GM15510 (cell line): ENCODE results near the gene AJM1.

ENCODE experiments used
- POLR2A ChIP-seq: IDR thresholded peaks from 3 replicates; pipeline ENCODE4 v1.6.1; 2011; ENCODE audit warnings: borderline replicate concordance; ENCODE audit not compliant: insufficient read length; ENCODE audit errors: extremely low read depth

The AJM1 gene

DNA sequence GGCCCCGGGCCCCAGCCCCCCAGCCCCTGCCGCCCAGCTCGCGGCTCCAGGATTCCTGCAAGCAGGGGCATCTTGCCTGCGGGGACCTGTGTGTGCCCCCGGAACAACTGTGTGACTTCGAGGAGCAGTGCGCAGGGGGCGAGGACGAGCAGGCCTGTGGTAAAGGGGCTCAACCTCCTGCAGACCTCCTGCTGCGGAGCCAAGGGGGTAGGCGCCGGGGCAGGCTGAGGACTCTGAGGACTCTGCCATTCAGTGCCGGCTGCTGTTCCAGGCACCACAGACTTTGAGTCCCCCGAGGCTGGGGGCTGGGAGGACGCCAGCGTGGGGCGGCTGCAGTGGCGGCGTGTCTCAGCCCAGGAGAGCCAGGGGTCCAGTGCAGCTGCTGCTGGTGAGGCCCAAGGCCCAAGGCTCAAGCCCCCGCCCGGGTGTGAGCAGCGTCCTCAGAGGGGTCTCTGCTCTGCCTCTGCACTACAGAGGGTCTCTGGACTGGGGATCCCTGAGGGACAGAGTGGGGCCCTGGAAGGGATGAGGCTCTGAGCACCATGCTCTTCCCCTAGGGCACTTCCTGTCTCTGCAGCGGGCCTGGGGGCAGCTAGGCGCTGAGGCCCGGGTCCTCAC lies 13.3 kb downstream of the AJM1 start:
- TF ChIP-seq POLR2A = no peak

DNA sequence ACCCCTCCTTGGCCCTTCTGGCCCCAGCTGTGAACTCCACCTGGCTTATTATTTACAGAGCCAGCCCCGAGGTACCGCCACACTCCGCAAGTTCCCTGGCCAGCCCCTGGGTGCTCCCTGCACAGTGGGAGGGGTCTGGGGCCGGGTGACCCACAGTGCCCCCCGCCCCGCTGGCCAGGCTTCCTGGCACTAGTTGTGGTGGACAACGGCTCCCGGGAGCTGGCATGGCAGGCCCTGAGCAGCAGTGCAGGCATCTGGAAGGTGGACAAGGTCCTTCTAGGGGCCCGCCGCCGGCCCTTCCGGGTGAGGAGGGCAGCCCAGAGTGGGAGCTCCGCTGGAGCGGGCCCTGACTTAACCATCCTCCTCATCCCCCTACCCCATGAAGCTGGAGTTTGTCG lies 13.8 kb downstream of the AJM1 start:
- TF ChIP-seq POLR2A = no peak

DNA sequence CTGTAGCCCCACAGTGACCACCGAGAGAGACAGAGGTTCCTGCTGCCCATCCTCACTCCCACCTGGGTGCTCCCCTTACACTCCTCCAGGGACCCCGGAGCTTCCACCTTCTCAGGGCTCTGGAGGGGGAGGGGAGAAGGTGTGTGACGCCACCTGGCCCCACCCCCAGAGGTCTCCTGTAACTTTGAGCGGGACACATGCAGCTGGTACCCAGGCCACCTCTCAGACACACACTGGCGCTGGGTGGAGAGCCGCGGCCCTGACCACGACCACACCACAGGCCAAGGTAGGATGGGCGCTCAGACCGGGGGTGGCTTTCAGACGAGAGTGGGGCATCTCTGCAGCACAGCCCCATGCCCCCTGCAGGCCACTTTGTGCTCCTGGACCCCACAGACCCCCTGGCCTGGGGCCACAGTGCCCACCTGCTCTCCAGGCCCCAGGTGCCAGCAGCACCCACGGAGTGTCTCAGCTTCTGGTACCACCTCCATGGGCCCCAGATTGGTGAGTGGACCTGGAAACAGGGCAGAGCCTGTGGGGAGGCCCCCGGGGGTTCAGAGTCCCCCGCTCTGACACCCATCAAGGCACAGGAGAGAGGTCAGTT lies 14.4 kb downstream of the AJM1 start:
- TF ChIP-seq POLR2A = no peak

- TF ChIP-seq POLR2A = no peak
Observed at GRCh38 chr9:136857166-136857565, 14.9 kb downstream of the AJM1 start.

- peak; percentile 8 for TF ChIP-seq POLR2A
Observed at GRCh38 chr9:136857581-136858412, 15.5 kb downstream of the AJM1 start.

DNA sequence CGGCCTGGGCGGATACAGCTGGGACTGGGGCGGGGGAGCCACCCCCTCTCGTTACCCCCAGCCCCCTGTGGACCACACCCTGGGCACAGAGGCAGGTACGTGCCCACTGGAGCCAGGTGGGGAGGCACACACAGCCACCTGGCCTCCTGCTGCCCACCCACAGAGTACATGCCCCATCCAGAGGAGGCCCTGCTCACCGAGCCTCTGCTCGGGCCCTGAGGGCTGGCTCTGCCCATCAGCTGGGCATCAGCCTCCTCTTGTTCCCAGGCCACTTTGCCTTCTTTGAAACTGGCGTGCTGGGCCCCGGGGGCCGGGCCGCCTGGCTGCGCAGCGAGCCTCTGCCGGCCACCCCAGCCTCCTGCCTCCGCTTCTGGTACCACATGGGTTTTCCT lies 16.2 kb downstream of the AJM1 start:
- TF ChIP-seq POLR2A = no peak

DNA sequence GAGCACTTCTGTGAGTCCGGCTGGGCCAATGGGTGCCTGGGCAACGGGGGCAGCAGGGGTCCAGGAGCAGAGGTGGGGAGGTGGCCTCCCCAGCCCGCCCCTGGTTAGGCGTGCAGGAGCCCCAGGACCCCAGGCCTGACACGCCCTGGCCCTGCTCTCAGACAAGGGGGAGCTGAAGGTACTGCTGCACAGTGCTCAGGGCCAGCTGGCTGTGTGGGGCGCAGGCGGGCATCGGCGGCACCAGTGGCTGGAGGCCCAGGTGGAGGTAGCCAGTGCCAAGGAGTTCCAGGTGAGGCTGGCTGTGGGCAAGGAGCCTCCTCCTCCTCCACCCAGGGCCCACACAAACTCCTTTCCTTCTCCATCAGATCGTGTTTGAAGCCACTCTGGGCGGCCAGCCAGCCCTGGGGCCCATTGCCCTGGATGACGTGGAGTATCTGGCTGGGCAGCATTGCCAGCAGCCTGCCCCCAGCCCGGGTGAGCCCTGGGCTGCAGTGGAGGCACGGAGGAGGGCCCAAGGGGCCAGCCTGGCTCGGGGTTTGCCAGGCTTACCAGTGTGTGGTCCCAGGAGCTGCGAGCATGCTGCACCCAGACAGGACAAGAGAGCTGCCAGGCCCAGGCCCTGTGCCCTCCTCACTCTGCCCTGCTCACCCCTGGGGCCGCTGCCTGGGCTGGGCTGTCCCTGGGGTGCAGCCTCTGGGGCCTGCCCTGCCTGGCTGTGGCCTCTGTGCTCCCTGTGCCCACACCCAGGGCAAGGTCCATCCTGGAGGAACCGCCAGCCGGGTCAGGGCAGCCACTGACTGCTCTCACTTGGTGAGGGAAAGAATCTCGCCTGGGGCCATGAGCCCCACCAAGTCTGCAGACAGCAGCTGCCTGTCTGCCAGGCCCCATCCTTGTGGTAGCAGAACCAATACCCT lies 16.8 kb downstream of the AJM1 start:
- no peak for TF ChIP-seq POLR2A

DNA sequence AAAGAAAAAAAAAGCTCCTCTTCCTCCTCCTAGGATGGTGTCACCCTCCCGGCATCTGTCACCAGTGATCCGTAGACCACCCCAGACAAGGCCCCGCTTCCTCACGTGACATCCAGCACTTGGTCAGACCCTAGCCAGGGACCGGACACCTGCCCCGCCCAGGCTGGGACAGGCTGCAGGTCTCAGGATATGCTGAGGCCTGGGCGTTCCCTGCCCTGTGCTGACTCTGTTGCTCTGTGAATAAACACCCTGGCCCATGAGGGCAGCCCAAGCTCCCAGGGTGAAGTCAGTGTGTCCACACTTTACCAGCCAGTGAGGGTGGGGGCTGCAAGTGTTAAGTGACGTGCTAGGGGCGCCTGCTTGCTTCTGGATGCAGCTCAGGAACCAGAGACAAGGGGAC lies 18.3 kb downstream of the AJM1 start:
- TF ChIP-seq POLR2A = no peak

DNA sequence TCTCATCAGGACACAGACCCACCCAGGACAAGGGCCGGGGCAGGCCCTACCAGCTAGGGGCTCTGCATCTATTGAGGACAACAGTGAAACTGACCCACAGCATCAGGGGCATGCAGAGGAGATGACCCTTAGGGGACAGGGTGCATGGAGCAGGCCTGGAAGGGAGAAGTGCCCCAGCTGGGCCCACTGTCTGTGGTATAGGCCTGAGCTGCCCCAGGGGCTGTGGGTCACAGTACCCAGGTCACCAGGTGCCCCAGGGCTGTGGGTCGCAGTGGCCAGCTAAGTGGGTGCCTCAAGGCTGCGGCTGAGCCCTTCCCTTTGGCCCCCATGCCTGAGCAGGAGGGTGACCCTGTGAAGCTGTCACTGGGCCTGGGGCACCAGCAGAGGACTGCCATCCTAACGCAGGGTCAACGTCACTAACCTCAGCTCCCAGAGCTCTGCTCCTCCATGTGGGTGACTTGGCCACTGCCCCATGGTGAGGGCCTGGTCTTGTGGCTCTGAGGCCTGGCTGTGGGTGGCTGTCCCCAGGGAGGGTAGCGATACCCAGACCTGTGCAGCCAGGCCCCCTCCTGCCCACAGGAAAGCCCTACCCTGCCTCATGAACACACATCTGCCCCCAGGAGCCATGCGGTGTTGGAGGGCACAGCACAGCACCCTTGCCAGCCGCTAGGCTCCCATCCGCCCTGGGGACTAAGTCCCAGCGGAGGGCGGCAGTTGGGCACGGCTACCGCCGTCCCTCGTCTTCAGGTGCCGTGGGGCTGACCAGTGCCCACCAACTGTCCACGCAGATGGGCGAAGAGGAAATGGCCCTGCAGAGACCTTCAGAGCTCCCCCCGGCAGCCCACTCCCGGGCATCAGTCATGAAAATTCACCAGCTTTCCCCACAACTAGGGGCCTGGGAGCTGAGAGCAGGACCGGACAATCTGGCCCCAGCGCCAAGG lies 18.9 kb downstream of the AJM1 start:
- no peak for TF ChIP-seq POLR2A

GRCh38 chr9:136861874-136862457 lies 19.7 kb downstream of the AJM1 start:
- no peak for TF ChIP-seq POLR2A

- TF ChIP-seq POLR2A = no peak
Observed at GRCh38 chr9:136862849-136863622, 20.8 kb downstream of the AJM1 start.

GRCh38 chr9:136863623-136864273 lies 21.5 kb downstream of the AJM1 start:
- no peak for TF ChIP-seq POLR2A
